HCT116 (cell line): ENCODE data around the gene LRP1.

Experiments used
- POLR2A ChIP-seq: IDR thresholded peaks from 2 replicates; pipeline ENCODE4 v1.7.0; 2011; ENCODE audit warnings: borderline replicate concordance; ENCODE audit not compliant: insufficient read depth, insufficient read length; ENCODE audit errors: extremely low read depth
- POLR2AphosphoS5 ChIP-seq: IDR thresholded peaks from 2 replicates; pipeline ENCODE4 v1.6.1; 2011; ENCODE audit warnings: mild to moderate bottlenecking, low read depth, low read length, moderate library complexity
- SIN3A ChIP-seq: IDR thresholded peaks from 2 replicates; pipeline ENCODE4 v1.6.1; 2012; ENCODE audit warnings: low read depth
- ZFX ChIP-seq: fragments of 450-650 bp; IDR thresholded peaks from 2 replicates; pipeline ENCODE4 v1.6.1; 2017
- TF ChIP-seq, protein P1 (sequence below), 3 experiments: fragments of 200-600 bp in 1 of 3; sonication (generic) in 1 of 3; IDR thresholded peaks in 2 of 3; conservative IDR thresholded peaks in 1 of 3; 2 replicates each; pipeline ENCODE4 v1.5.1; 2012 to 2017; ENCODE audit warnings: low read depth in 2 of 3, low read length in 2 of 3, antibody characterized with exemption in 1 of 3, borderline replicate concordance in 1 of 3, control low read depth in 1 of 3, mild to moderate bottlenecking in 1 of 3, mixed read lengths in 1 of 3, mixed run types in 1 of 3, moderate library complexity in 1 of 3; ENCODE audit not compliant: insufficient read depth in 1 of 3
- TF ChIP-seq, protein P2 (sequence below): IDR thresholded peaks from 2 replicates; pipeline ENCODE4 v1.6.1; 2012
- TF ChIP-seq, protein P3 (sequence below): IDR thresholded peaks from 2 replicates; pipeline ENCODE4 v1.6.1; 2012; ENCODE audit warnings: low read depth
- TF ChIP-seq, protein P4 (sequence below): IDR thresholded peaks from 2 replicates; pipeline ENCODE4 v1.6.1; 2011; ENCODE audit warnings: mild to moderate bottlenecking, low read length, moderate library complexity; ENCODE audit not compliant: insufficient replicate concordance; ENCODE audit errors: extremely low read depth

DNA sequence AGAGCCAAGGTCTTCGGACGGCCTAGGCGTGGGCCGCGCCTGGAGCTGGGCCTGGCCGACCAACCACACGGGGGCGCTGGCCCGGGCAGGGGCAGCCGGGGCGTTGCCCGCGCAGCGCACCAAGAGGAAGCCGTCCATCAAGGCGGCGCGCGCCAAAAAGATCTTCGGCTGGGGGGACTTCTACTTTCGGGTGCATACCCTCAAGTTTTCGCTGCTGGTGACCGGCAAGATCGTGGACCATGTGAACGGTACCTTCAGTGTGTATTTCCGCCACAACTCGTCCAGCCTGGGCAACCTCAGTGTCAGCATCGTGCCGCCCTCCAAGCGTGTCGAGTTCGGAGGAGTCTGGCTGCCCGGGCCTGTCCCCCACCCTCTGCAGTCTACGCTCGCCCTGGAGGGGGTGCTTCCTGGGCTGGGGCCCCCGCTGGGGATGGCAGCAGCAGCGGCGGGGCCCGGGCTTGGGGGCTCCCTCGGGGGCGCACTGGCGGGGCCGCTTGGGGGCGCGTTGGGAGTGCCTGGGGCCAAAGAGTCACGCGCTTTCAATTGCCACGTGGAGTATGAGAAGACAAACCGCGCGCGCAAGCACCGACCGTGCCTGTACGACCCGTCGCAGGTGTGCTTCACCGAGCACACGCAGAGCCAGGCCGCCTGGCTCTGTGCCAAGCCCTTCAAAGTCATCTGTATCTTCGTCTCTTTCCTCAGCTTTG is 96.8 kb downstream of the LRP1 start:
- TF ChIP-seq POLR2A (no peak), SIN3A (no peak), ZFX (no peak), POLR2AphosphoS5 (no peak)
- TF ChIP-seq, protein P1, sequence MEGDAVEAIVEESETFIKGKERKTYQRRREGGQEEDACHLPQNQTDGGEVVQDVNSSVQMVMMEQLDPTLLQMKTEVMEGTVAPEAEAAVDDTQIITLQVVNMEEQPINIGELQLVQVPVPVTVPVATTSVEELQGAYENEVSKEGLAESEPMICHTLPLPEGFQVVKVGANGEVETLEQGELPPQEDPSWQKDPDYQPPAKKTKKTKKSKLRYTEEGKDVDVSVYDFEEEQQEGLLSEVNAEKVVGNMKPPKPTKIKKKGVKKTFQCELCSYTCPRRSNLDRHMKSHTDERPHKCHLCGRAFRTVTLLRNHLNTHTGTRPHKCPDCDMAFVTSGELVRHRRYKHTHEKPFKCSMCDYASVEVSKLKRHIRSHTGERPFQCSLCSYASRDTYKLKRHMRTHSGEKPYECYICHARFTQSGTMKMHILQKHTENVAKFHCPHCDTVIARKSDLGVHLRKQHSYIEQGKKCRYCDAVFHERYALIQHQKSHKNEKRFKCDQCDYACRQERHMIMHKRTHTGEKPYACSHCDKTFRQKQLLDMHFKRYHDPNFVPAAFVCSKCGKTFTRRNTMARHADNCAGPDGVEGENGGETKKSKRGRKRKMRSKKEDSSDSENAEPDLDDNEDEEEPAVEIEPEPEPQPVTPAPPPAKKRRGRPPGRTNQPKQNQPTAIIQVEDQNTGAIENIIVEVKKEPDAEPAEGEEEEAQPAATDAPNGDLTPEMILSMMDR (IDR thresholded peaks at IDR 0.05 in 2 of 3, conservative IDR thresholded peaks at IDR 0.05 in 1 of 3; ENCODE audit: borderline replicate concordance in 1 of 3, insufficient read depth in 1 of 3, low read depth in 2 of 3, low read length in 2 of 3), result peak in 1 of 3 experiments; percentile 34; a peak in 1 of 6 replicates
- TF ChIP-seq, protein P2, sequence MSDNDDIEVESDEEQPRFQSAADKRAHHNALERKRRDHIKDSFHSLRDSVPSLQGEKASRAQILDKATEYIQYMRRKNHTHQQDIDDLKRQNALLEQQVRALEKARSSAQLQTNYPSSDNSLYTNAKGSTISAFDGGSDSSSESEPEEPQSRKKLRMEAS, result no peak
- TF ChIP-seq, protein P3, sequence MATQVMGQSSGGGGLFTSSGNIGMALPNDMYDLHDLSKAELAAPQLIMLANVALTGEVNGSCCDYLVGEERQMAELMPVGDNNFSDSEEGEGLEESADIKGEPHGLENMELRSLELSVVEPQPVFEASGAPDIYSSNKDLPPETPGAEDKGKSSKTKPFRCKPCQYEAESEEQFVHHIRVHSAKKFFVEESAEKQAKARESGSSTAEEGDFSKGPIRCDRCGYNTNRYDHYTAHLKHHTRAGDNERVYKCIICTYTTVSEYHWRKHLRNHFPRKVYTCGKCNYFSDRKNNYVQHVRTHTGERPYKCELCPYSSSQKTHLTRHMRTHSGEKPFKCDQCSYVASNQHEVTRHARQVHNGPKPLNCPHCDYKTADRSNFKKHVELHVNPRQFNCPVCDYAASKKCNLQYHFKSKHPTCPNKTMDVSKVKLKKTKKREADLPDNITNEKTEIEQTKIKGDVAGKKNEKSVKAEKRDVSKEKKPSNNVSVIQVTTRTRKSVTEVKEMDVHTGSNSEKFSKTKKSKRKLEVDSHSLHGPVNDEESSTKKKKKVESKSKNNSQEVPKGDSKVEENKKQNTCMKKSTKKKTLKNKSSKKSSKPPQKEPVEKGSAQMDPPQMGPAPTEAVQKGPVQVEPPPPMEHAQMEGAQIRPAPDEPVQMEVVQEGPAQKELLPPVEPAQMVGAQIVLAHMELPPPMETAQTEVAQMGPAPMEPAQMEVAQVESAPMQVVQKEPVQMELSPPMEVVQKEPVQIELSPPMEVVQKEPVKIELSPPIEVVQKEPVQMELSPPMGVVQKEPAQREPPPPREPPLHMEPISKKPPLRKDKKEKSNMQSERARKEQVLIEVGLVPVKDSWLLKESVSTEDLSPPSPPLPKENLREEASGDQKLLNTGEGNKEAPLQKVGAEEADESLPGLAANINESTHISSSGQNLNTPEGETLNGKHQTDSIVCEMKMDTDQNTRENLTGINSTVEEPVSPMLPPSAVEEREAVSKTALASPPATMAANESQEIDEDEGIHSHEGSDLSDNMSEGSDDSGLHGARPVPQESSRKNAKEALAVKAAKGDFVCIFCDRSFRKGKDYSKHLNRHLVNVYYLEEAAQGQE, result no peak
- TF ChIP-seq, protein P4, sequence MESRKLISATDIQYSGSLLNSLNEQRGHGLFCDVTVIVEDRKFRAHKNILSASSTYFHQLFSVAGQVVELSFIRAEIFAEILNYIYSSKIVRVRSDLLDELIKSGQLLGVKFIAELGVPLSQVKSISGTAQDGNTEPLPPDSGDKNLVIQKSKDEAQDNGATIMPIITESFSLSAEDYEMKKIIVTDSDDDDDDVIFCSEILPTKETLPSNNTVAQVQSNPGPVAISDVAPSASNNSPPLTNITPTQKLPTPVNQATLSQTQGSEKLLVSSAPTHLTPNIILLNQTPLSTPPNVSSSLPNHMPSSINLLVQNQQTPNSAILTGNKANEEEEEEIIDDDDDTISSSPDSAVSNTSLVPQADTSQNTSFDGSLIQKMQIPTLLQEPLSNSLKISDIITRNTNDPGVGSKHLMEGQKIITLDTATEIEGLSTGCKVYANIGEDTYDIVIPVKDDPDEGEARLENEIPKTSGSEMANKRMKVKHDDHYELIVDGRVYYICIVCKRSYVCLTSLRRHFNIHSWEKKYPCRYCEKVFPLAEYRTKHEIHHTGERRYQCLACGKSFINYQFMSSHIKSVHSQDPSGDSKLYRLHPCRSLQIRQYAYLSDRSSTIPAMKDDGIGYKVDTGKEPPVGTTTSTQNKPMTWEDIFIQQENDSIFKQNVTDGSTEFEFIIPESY, result no peak
